GM21526 (cell line): ENCODE data around the gene GPR25.

Experiments
- ATAC-seq: cut with Tn5 transposase; IDR thresholded peaks from one replicate; pipeline ENCODE4 v1.9.1; 2021; ENCODE audit warnings: moderate library complexity; ENCODE audit not compliant: unreplicated experiment, low FRiP score

Gene GPR25, protein sequence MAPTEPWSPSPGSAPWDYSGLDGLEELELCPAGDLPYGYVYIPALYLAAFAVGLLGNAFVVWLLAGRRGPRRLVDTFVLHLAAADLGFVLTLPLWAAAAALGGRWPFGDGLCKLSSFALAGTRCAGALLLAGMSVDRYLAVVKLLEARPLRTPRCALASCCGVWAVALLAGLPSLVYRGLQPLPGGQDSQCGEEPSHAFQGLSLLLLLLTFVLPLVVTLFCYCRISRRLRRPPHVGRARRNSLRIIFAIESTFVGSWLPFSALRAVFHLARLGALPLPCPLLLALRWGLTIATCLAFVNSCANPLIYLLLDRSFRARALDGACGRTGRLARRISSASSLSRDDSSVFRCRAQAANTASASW

GRCh38 chr1:200872446-200873115 is at the start of gene GPR25:
TSS of gene GPR25 (plus strand) at chr1:200872981. CDS start at chr1:200873038, 57 bp downstream.
- no peak for ATAC-seq

DNA sequence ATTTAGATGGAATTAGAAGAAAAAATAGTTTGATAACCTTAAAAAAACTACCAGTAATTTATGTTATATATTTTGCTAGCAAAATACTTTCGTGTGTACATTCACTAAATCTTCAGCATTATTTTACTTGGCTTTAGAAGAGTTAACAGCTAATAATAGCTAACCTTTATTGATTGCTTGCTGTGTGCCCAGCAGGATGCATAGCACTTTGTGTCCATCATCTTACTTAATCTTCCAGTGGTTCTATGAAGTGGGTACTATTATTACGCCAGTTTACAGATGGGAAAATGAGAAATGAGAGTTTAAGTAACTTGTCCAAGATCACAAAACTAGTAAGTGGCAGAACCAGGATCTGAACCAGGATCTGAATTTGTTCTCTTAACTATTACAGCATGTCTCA is 41.7 kb upstream of the GPR25 start:
- no peak for ATAC-seq

- ATAC-seq = no peak
Observed at GRCh38 chr1:200834383-200834782, 38.4 kb upstream of the GPR25 start.

DNA sequence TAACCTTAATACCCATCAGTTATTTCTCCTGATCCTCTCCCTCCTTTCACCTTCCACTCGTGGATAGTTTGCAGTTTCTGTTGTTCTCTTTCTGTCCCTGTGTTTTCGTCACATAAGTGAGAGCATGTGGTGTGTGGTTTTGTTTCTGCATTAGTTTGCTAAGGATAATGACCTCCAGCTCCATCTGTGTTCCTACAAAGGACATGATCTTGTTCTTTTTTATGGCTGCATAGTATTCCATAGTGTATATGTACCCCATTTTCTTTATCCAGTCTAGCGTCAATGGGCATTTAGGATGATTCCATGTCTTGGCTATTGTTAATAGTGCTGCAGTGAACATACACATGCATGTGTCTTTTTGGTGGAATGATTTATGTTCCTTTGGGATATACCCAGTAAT is 36.6 kb upstream of the GPR25 start:
- ATAC-seq = no peak

DNA sequence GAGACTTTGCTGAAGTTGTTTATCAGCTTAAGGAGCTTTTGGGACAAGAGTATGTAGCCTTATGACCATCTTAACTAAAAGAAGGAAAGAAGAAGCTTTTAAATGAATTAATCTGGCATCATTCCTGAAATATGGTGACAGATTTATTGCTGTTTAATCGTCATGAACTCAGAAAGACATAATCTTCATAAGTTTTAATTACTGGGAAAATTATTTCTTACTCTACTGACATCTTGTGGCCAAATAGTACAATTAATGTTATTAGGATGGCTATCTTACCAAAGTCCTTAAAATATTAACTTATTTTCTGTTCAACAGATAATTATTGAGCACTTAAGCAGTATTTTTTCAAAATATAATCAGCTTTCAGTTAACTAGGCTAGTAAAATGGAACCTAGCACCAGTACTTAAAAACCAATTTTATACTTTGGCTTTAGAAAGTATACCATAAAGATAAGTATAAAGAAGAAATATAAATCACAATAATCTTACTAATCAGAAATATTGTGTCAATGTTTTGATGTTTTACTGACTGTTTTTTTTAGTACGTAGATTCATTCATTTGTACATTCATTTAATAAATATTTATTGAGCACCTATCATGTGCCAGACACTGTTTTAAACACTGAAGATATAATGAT is 34.7 kb upstream of the GPR25 start:
- ATAC-seq = no peak

DNA sequence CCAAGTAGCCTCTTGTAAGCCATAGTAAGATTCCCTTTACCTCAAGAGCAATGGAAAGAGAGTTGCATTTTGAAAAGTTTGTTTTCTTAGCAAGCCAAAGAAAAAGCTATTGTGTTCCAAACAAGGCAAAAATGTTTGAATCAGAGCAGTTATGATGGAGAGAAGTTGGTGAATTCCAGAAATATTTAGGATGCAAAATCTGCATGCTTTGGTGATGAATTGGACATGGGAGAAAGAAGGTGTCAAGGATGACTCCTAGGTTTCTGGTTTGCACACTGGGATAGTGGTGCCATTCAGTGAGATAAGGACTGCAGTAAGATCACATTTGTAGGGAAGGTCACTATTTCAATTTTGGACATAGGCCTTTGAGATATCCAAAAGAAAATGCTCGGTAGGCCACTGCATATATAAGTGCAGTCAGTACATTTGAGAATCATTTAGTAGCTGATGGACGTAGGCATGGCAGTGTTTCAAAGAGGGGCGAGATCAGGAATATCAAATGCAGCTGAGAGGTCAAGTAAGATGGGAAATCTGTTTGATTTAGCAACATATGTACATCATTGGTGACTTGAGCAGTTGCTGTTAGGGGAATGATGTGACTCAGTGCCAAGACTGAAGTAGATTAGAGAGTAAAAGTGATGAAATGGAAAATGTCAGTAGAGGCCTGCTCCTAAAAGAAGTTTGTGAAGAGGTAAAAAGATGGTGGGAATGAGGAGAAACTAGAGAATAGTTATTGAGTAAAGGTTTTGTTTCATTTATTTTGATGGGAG is 33.9 kb upstream of the GPR25 start:
- no peak for ATAC-seq

DNA sequence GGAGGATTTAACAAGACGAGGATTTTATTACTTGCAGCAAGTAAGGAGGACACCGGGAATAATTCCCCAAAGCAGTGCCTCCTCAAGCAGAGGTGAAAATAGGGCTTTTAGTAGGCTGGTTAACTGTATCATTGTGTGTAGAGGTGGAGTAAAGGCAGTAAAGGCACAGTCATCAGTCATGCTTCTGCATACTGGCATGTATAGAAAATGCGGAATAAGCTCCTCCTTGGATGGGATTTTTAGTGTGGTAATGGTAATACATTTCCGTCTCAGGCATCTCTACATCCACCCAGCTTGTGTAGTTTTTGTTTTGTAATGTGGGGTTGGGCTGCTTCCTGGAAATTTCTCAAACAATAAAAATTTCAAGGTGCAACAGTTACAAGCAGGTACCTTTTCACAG is 27.4 kb upstream of the GPR25 start:
- ATAC-seq = no peak

GRCh38 chr1:200846398-200846797 is 26.4 kb upstream of the GPR25 start:
- ATAC-seq = no peak

- no peak for ATAC-seq
Observed at GRCh38 chr1:200849430-200849829, 23.4 kb upstream of the GPR25 start.

DNA sequence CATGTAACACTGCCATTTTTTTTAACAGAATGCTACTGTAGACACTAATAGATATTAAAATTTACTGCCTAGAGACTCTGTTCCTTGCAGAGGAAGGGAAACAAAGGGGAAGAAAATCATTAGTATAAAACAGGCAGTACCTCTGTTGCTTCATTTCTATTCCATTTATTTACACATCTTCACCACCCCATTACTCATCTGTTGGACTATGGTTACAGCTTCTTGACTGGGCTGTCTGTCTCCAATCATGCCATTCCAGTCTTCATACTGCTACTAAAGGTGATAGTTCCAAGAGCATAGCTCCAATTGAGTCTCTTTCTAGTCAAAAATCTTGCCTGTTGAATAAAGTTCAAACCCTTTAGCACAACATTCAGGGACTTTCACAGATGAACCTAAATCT is 22.2 kb upstream of the GPR25 start:
- ATAC-seq = no peak

DNA sequence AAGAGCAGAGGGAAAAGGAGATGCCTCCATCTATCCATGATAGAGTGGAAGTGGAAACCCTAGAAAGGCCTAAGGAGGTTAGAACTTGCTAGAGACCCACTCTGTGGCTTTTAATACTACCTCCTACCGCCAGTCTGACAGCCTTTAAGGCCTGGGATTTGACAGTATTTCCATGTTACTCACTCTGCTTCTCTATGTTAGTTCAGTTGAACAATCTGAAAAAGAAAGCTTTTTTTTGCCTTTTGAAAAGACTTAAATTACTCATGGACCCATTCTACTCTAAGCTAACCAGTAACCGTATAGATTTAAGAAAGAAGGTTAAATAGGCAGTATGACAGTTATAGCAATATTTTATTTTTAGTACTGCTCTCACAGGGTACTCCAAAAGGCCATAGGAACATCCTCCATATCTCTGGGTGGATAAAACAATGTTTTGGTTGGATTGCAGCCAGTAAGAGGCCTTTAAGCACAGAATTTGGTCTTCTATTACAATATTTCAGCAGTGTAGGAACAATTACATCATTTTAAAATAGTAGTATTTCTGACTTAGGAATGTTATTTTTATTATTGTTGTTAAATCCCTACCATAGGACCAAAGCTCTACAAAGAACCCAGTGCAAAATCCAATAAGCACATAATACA is 15.9 kb upstream of the GPR25 start:
- ATAC-seq = no peak

GRCh38 chr1:200857804-200858203 is 15.0 kb upstream of the GPR25 start:
- ATAC-seq = no peak

GRCh38 chr1:200861937-200862647 is 10.7 kb upstream of the GPR25 start:
- peak; percentile 30 for ATAC-seq

DNA sequence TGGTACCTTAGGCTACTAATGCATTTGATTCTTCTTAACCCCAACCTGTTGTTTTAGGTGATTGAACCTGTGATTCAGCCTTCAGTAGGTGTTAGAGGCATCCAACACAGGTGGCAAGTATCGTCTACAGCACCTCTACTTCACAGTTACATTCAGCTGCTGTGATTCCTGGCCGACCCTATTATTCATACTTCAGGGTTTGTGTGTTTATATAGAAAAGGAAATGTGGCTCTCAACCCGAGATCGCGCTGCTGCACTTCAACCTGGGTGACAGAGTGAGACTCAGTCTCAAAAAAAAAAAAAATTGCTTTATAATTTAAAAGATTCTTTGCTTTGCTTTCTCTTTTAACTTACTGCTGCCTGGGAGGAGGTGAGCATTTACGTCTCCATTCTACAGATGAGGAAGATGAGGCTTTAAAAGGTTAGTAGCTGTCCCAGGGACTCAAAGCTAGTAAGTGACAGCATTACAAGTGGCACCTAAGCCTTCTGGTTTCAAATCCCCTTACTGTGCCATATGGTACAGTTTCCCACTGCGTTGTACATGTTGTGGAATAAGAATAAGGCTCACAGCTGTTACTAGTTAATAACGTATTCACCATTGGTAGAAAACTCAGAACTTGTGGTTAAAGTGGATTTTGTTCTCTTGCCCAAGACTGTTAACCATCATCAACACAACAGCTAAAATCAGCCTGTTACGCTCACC is 9.9 kb upstream of the GPR25 start:
- ATAC-seq = no peak

DNA sequence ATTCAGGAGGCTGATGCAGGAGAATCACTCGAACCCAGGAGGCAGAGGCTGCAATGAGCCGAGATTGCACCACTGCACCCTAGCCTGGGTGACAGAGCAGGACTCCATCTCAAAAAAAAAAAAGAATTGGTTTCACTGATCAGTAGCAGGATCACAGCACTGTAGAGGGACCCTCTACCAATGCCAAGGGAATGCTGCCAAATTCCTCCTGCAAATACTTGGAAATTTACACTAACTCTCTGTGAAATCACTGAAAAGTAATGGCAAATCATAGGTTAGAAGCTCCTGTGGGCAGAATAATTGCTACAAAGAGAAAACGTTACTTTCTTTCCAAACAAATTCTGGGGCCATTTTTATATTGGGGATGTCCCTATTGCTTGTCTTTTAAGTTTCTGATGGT is 6.7 kb upstream of the GPR25 start:
- ATAC-seq = no peak

DNA sequence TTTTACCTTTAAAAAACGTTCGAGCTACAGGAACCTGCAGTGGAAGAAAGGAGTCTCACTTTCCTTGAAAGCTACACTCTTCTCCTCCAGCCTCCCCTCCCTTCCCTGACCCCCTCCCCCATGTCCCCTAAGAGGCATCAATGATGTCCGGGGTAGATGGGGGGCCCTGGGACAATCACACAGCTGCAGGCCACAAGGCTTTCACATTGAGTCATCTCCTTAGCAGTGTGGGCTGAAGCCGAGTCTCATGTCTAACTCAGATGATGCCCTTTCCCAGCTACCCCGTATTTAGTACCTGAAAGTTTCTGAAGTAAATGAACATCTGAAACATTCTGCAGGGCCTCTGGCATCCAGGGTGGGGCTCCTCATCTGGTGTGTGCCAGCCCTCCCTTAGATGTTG is 6.3 kb upstream of the GPR25 start:
- peak; percentile 87 for ATAC-seq

DNA sequence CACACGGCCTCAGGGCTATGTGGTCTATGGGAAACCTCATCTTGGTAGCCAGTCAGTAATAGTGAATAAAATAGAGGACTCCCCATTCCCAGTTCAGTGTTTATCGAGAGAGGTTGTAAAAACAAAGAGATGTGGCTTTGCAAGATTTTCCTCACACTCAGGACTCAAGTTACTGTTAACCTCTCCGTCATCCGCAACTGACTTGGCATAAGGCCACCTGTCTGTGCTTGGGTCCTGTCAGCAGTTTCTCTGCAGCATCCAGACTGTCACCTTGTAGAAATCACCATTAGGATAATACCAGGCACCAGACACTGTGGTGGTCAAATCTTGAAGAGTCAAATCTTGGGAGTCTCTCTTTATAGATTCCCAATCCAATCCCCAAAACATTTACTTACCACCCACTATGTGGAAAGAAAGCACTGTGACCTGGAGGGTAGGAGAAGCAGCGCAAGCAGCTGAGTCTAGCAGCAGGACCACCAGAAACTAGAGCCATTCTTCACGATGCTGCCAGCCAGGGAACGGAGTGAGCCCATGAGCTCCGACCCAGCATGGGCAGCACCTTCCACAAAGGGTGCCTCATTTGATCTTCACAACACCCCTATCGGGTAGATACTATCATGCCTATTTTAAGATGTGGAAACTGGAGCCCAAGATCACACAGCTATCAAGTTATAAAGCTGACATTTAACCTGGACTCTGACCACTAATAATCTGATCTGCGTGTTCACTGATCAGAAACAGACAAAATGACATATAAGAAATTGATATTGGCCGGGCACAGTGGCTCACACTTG is 5.6 kb upstream of the GPR25 start:
- no peak for ATAC-seq

- no peak for ATAC-seq
Observed at GRCh38 chr1:200869376-200869752, 3.4 kb upstream of the GPR25 start.
